ENCODE results near the gene EPHB1. TPM values are rescaled to one million over a fixed set of nuclear protein-coding genes. Genes with fewer than 3 reads are reported as not detected.

The EPHB1 gene
- total and polyA plus RNA-seq, 2 of the 13 experiments (the other 11 are each of a cell fraction or from before 2014, with no cell fraction given) = 0.07 to 0.21 TPM

- TF ChIP-seq MNT (IDR thresholded peaks at IDR 0.05) = no peak
- TF ChIP-seq PAX8 (CRISPR knock-in tag; IDR thresholded peaks at IDR 0.05; ENCODE audit: borderline replicate concordance) = no peak
- no peak for TF ChIP-seq KLF16 (CRISPR knock-in tag; IDR thresholded peaks at IDR 0.05)
- TF ChIP-seq, protein P1, sequence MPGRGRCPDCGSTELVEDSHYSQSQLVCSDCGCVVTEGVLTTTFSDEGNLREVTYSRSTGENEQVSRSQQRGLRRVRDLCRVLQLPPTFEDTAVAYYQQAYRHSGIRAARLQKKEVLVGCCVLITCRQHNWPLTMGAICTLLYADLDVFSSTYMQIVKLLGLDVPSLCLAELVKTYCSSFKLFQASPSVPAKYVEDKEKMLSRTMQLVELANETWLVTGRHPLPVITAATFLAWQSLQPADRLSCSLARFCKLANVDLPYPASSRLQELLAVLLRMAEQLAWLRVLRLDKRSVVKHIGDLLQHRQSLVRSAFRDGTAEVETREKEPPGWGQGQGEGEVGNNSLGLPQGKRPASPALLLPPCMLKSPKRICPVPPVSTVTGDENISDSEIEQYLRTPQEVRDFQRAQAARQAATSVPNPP (CRISPR knock-in tag; IDR thresholded peaks at IDR 0.05) = no peak
- no peak for TF ChIP-seq ZNF180 (CRISPR knock-in tag; IDR thresholded peaks at IDR 0.05; ENCODE audit: borderline replicate concordance, low read depth)
- TF ChIP-seq PLRG1 (conservative IDR thresholded peaks at IDR 0.05) = no peak
- no peak for TF ChIP-seq ZNF382 (CRISPR knock-in tag; IDR thresholded peaks at IDR 0.05; ENCODE audit: borderline replicate concordance)
- TF ChIP-seq NKX3-1 (CRISPR knock-in tag; IDR thresholded peaks at IDR 0.05) = no peak
Measured at GRCh38 chr3:134922866-134923265, 127.8 kb downstream of the EPHB1 start (continued).

GRCh38 chr3:134923286-134923685, 128.2 kb downstream of the EPHB1 start:
- POLR2A ChIA-PET = no interaction called here
- intact Hi-C loops (cut with micrococcal nuclease; ENCODE audit: unreplicated experiment) = no loop called here
- TF ChIP-seq IRF1 (CRISPR knock-in tag; IDR thresholded peaks at IDR 0.05; ENCODE audit: low read depth) (no peak), SRSF1 (optimal IDR thresholded peaks at IDR 0.05; ENCODE audit: low read depth, low read length) (no peak), RFX1 (IDR thresholded peaks at IDR 0.05) (no peak), JUNB (CRISPR knock-in tag; IDR thresholded peaks at IDR 0.05; ENCODE audit: borderline replicate concordance) (no peak), KAT2B (IDR thresholded peaks at IDR 0.05; ENCODE audit: borderline replicate concordance, low read depth, low read length) (no peak), ATM (IDR thresholded peaks at IDR 0.05; ENCODE audit: borderline replicate concordance) (no peak)
- TF ChIP-seq, protein P2, sequence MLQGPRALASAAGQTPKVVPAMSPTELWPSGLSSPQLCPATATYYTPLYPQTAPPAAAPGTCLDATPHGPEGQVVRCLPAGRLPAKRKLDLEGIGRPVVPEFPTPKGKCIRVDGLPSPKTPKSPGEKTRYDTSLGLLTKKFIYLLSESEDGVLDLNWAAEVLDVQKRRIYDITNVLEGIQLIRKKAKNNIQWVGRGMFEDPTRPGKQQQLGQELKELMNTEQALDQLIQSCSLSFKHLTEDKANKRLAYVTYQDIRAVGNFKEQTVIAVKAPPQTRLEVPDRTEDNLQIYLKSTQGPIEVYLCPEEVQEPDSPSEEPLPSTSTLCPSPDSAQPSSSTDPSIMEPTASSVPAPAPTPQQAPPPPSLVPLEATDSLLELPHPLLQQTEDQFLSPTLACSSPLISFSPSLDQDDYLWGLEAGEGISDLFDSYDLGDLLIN (CRISPR knock-in tag; IDR thresholded peaks at IDR 0.05; ENCODE audit: borderline replicate concordance) = no peak
- TF ChIP-seq, protein P3, sequence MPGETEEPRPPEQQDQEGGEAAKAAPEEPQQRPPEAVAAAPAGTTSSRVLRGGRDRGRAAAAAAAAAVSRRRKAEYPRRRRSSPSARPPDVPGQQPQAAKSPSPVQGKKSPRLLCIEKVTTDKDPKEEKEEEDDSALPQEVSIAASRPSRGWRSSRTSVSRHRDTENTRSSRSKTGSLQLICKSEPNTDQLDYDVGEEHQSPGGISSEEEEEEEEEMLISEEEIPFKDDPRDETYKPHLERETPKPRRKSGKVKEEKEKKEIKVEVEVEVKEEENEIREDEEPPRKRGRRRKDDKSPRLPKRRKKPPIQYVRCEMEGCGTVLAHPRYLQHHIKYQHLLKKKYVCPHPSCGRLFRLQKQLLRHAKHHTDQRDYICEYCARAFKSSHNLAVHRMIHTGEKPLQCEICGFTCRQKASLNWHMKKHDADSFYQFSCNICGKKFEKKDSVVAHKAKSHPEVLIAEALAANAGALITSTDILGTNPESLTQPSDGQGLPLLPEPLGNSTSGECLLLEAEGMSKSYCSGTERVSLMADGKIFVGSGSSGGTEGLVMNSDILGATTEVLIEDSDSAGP (CRISPR knock-in tag; IDR thresholded peaks at IDR 0.05; ENCODE audit: borderline replicate concordance) = no peak

More at GRCh38 chr3:134923286-134923685, 128.2 kb downstream of the EPHB1 start:
- DNase-seq (ENCODE audit: low spot score) = no peak
- no peaks in the 10 kb centered on the region; a peak in 1 of 5 replicates for H3K27me3 ChIP-seq (ENCODE audit: control insufficient read depth in 1 of 2, insufficient read depth in 2 of 2, low read length in 2 of 2)
- no peak overlapping the region for H2AFZ ChIP-seq (ENCODE audit: low read length)
- in situ Hi-C loops (cut with HindIII; ENCODE audit: extremely low pct_ligation_motif_present, low pct_unique_long_range_greater_than_20kb) = no loop called here
- no peak for FAIRE-seq
- no peak overlapping the region for H3K27ac ChIP-seq (ENCODE audit: extremely low read length, insufficient read depth, low read length)
- H3K36me3 ChIP-seq (replicated peaks in 1 of 2; ENCODE audit: control insufficient read depth in 1 of 2, insufficient read depth in 2 of 2, low read length in 2 of 2) = no peaks in the 10 kb centered on the region
- no peaks in the 10 kb centered on the region for H3K9me3 ChIP-seq (ENCODE audit: low read length)
- no peak overlapping the region for H3K9ac ChIP-seq (ENCODE audit: insufficient read depth, low read depth, low read length)
- CTCF ChIA-PET (ENCODE audit: low intra/inter-chr PET ratio, low total read pairs) = no interaction called here
- no peak overlapping the region for H3K4me3 ChIP-seq (replicated peaks in 1 of 3; ENCODE audit: insufficient read depth in 1 of 3, low read depth in 2 of 3, low read length in 3 of 3)
- ATAC-seq = no peak
- WGBS (ENCODE audit: low lambda C conversion rate) = 0% methylated on average over 1 of the region's 1 CpG
- no peaks in the 10 kb centered on the region for H4K20me1 ChIP-seq (ENCODE audit: insufficient read depth, low read length)
- BruUV-seq (replicated peaks) = no TSS peak
- no peaks in the 10 kb centered on the region for H3K4me1 ChIP-seq (ENCODE audit: insufficient read depth, low read length)
- H3K4me2 ChIP-seq (ENCODE audit: low read depth, low read length) = no peak overlapping the region
- H3K79me2 ChIP-seq (ENCODE audit: insufficient read depth, low read length) = no peaks in the 10 kb centered on the region
